ENCODE results near the gene CCDC78.

Gene CCDC78

GRCh38 chr16:726438-727290, at the start of gene CCDC78, which contains the start of gene HAGHL:
Gene CCDC78, minus strand, starts transcription at chr16:726443. Its CDS starts 76 bp downstream, at chr16:726367.
Gene HAGHL, plus strand, starts transcription at chr16:727106. Its CDS starts 404 bp downstream, at chr16:727510.
- no peak for DNase-seq (ENCODE audit: low read depth)

- no peak for DNase-seq (ENCODE audit: low read depth)
These were observed 49.1 kb upstream of the CCDC78 start for GRCh38 chr16:775236-775796.

- DNase-seq (ENCODE audit: low read depth): no peak
These were observed 48.1 kb upstream of the CCDC78 start for GRCh38 chr16:774086-775001.

DNA sequence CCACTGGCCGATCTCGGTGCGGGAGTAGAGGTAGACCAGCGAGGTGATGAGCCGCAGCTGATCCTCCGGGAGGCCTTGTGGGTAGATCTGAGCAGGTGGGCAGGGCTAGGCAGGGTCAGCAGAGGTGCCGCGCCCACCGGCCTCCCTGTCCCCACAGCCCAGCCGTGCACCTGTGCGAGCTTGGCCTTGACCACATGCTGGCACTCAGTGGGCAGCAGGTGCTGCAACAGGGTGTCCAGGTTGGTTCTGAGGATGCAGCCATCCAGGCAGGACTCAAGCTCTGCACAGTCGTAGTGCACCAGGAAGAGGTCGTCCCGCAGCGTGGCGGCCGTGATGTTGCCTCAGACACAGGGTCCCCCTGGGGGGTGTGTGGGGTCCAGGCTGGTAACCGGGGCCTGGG, 46.7 kb upstream of the CCDC78 start:
- DNase-seq (ENCODE audit: low read depth): no peak

GRCh38 chr16:770411-770810, 44.2 kb upstream of the CCDC78 start:
- no peak for DNase-seq (ENCODE audit: low read depth)

DNA sequence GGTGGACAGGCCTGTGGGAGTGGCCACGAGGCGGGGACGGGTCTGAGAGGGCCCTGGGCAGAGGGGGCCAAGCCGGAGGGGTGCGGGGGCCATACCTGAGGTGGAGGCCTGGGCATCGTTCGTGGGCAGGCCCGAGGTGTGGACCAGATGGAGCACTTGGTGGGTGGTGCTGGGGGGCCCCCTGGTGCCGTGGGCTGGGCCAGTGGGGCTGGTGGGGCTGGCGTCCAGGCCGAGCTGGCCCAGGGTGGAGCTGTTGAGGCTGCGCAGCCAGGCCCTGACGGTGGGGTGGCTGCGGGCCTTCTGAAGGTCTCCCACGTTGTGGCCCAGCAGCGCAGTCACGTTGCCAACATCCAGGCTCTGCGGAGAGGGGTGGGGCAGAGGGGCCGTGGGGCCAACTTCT, 43.7 kb upstream of the CCDC78 start:
- DNase-seq (ENCODE audit: low read depth): no peak

GRCh38 chr16:769184-769784, 43.0 kb upstream of the CCDC78 start:
- DNase-seq (ENCODE audit: low read depth): no peak

DNA sequence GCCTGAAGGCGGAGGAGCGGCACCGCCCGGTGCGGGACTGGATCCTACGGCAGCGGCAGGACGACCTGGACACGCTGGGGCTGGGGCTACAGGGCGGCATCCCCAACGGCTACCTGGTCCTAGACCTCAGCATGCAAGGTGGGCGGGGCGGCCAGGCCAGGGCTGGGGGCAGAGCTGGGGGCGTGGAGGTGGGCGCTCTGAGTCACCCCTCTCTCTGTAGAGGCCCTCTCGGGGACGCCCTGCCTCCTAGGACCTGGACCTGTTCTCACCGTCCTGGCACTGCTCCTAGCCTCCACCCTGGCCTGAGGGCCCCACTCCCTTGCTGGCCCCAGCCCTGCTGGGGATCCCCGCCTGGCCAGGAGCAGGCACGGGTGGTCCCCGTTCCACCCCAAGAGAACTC, 42.2 kb upstream of the CCDC78 start:
- DNase-seq (ENCODE audit: low read depth): no peak

DNA sequence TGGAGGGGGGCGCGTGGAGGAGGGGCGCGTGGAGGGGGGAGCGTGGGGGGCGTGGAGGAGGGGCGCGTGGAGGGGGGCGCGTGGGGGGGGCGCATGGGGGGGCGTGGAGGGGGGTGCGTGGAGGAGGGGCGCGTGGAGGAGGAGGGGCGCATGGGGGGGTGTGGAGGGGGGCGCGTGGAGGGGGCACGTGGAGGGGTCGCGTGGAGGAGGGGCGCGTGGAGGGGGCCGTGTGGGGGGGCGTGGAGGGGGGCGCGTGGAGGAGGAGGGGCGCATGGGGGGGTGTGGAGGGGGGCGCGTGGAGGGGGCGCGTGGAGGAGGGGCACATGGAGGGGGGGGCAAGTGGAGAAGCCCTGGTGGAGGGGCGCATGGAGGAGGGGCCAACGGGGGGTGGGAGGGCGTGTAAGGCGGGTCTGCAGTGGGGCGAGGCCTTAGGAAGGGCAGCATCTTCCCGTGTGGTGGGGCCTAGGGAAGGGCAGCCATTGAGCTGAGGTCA, 41.5 kb upstream of the CCDC78 start:
- DNase-seq (ENCODE audit: low read depth): no peak

DNA sequence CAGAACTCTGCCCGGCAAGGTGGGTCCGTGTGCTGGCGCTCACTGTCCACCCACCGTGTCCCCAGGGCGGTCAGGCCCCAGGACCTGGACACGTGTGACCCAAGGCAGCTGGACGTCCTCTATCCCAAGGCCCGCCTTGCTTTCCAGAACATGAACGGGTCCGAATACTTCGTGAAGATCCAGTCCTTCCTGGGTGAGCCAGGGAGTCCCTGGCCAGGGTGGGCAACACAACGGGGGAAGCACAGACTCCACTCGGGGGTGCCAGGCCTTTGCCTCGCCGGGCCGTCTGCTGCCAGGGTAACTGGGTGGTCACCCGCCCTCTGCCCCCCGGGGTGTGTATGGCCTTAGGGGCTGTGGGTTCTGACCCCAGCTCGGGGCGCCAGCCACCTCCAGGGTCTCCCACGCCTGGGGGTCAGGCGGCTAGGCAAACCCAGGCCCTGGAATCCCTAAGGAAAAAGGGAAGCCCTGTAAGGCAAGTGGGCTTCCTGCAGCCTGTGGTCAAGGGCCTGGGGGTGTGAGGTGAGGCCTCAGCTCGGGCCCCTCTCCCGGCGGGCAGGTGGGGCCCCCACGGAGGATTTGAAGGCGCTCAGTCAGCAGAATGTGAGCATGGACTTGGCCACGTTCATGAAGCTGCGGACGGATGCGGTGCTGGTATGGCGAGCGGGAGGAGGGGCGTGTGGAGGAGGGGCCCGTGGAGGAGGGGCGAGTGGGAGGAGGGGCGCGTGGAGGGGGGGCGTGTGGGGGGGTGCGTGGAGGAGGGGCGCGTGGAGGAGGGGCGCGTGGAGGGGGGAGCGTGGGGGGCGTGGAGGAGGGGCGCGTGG, 40.8 kb upstream of the CCDC78 start:
- DNase-seq (ENCODE audit: low read depth): no peak

- no peak for DNase-seq (ENCODE audit: low read depth)
These were observed 40.0 kb upstream of the CCDC78 start for GRCh38 chr16:766008-766819.

DNA sequence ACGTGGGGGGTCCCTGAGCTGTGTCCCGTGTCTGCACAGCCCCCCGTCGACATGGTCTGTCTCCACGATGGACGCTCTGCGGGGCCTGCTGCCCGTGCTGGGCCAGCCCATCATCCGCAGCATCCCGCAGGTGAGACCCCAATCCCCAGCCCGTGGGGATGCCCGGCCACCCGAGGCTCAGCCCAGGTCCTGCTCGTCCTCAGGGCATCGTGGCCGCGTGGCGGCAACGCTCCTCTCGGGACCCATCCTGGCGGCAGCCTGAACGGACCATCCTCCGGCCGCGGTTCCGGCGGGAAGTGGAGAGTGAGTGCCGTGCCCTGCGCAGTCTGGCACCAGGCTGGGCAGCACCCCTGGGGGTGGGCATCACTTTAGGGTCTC, 39.2 kb upstream of the CCDC78 start:
- no peak for DNase-seq (ENCODE audit: low read depth)

DNA sequence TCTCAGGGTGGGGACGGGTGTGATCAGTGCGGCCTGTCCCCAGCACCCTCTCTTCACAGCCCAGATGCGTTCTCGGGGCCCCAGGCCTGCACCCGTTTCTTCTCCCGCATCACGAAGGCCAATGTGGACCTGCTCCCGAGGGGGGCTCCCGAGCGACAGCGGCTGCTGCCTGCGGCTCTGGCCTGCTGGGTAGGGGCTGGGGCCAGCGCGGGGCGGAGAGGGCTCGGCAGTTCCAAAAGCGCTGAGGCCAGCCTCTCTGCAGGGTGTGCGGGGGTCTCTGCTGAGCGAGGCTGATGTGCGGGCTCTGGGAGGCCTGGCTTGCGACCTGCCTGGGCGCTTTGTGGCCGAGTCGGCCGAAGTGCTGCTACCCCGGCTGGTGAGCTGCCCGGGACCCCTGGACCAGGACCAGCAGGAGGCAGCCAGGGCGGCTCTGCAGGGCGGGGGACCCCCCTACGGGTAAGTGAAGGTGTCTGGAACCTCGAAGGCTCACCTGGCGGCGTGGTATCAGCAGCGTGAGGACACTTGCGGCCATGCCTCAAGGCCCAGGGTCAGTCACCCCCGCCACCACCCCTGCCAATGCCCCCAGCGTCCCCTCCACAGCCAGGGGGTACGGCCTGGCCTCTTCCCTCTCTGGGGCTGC, 38.7 kb upstream of the CCDC78 start:
- no peak for DNase-seq (ENCODE audit: low read depth)

DNA sequence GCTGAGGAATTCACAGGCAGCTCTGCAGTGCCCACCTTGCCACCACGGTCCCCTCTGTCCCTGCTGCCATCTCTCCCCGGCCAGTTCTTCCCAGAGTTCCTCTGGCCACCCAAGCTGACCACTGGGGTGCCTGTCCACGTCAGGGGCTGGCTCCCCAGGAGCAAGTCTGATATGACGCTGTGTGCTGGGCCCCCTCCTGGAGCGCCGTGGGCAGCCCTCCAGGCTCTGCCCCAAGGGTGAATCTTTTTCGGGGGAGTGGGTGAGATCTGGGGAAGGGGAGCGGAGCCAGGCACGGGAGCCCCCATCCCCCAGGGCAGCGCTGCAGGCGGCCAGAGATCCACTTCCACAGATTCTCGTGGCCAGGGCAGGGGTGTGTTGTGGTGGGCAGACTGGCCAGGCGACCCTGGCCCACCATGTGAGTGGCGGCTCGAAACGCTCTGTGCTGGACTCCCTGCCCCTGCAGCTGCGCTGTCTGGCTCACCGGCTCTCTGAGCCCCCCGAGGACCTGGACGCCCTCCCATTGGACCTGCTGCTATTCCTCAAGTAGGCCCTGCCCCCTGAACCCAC, 38.0 kb upstream of the CCDC78 start:
- no peak for DNase-seq (ENCODE audit: low read depth)

GRCh38 chr16:763369-764183, 37.3 kb upstream of the CCDC78 start:
- no peak for DNase-seq (ENCODE audit: low read depth)

DNA sequence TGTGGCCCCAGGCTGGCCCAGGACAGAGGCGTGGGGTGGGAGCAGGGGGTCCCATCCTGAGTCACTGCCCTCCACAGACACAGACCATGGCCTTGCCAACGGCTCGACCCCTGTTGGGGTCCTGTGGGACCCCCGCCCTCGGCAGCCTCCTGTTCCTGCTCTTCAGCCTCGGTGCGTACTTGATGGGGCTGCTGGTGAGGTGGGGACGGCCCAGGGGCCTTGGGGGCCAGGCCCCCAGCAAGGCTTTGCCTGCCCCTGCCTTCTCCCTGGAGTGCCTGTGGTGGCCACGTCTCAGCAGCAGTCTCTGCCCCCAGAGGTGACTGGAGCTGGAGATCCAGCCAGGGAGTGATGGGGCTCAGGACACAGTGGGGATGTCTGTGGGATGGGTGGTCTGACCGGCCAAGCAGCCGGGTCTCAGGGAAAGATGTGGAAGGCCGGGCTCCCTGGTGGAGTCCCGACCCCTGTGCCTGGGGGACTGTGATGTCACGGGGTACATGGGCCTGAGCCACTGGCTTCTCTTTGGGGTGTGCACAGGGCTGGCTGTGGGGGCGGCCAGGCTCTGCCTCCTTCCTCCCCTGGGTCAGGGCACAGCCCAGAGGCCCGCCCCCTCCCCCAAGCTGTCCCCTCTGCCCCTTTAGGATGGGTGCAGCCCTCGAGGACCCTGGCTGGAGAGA, 36.5 kb upstream of the CCDC78 start:
- DNase-seq (ENCODE audit: low read depth): no peak

DNA sequence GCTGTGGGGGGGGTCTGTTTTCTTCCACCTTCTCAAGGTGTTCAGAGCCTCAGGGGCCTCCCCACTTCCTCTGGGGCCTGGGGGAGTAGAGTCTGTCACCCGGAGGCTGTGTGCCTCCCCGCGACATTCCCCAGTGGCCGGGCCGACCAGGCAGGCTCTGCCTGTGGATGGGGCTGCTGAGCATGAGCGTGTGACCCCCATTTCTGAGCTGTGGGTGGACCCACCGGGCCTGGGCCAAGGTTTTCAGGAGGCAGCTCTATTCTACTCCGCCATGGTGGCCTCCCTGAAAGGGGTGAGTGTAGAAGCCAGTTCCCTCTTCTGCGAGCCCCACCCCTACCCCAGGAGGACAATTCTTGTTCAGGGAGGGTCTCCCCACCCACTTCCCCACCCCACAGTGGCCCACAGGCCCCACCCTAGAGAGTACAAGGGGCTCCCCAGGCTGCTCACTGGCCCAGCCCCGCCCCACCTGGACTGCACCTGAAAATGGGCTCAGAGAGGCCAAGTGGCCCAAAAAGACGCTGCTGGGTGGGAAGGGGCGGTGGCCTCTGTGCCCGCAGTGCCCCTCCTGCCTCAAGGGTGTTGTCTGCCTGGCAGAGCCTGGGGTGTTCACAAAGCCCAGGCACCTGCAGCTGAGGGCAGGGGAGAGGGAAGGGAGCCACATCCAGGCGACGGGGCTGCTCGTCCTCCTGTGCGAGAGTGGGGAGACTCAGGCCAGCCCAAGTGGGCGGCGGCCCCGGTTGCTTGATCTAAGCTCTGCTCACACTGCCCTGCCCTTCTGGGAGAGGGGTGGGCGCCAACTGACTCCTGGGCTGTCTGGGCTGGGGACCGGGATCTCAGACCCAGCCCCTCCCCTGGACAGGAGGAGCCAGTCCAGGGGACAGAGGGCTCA, 35.6 kb upstream of the CCDC78 start:
- no peak for DNase-seq (ENCODE audit: low read depth)
